Neutrophil (primary cell): ENCODE results near the gene DYNLL2.
A peak's percentile ranks its signal among the peaks of the same experiment; 100 is the strongest.

Experiments
- H3K27ac ChIP-seq: fragments of 200-600 bp; sonication (generic); 2 replicates; pipeline ENCODE4 v1.5.1; 2016; ENCODE audit warnings: mild to moderate bottlenecking, moderate library complexity
- H3K27me3 ChIP-seq: fragments of 200-600 bp; sonication (generic); 2 replicates; pipeline ENCODE4 v1.6.0; 2016; ENCODE audit warnings: mild to moderate bottlenecking
- H3K36me3 ChIP-seq: fragments of 200-600 bp; sonication (generic); 2 replicates; pipeline ENCODE4 v1.5.1; 2017
- H3K4me1 ChIP-seq, 2 experiments: fragments of 200-600 bp in 1 of 2; sonication (generic) in 1 of 2; 1 replicate in 1 of 2; 2 replicates in 1 of 2; pipeline versions ENCODE4 v1.5.1 to v1.6.1; 2013 to 2016; ENCODE audit warnings: low read depth in 1 of 2, low read length in 1 of 2, mild to moderate bottlenecking in 1 of 2, moderate library complexity in 1 of 2; ENCODE audit not compliant: control insufficient read depth in 1 of 2, insufficient read depth in 1 of 2
- H3K4me3 ChIP-seq, 2 experiments: fragments of 200-600 bp in 1 of 2; sonication (generic) in 1 of 2; 1 replicate in 1 of 2; 2 replicates in 1 of 2; pipeline ENCODE4 v1.5.1; 2013 to 2016; ENCODE audit warnings: low read depth in 1 of 2, low read length in 1 of 2, mild to moderate bottlenecking in 1 of 2, moderate library complexity in 1 of 2
- H3K9me3 ChIP-seq: fragments of 200-600 bp; sonication (generic); 2 replicates; pipeline ENCODE4 v1.5.1; 2016
- CTCF ChIP-seq: fragments of 200-600 bp; sonication (generic); IDR thresholded peaks from 2 replicates; pipeline ENCODE4 v1.5.1; 2016; ENCODE audit warnings: antibody characterized with exemption

Gene DYNLL2

GRCh38 chr17:58085039-58085715, 2.0 kb downstream of the DYNLL2 start:
- no peak for TF ChIP-seq CTCF
- Histone ChIP-seq H3K27me3 (peaks cover 3% of the 10 kb centered on the region), H3K4me3 (peak overlapping the region in 1 of 2 experiments; percentile 86), H3K9me3 (no peaks in the 10 kb centered on the region), H3K36me3 (peaks cover 33% of the 10 kb centered on the region), H3K27ac (peak overlapping the region; percentile 89), H3K4me1 (peaks cover 18 to 22% of the 10 kb centered on the region in 2 experiments)

DNA sequence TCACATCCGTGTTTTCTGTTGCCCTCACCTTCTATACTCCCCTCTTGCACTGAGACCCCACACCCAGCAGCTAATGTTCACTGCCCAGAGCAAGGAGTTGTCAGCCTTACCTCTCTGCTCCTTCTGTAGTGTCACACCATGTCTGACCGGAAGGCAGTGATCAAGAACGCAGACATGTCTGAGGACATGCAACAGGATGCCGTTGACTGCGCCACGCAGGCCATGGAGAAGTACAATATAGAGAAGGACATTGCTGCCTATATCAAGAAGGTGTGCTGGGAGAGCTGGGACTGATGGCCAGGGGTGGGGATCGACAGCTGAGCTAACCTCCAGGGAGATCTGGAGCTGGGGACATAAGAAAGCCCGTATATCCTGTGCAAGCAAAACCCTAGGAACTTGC, 3.7 kb downstream of the DYNLL2 start:
- Histone ChIP-seq H3K4me1 (peaks cover 18 to 22% of the 10 kb centered on the region in 2 experiments), H3K36me3 (peaks cover 51% of the 10 kb centered on the region), H3K9me3 (no peaks in the 10 kb centered on the region), H3K4me3 (no peak overlapping the region), H3K27ac (no peak overlapping the region), H3K27me3 (no peaks in the 10 kb centered on the region)
- no peak for TF ChIP-seq CTCF

GRCh38 chr17:58088624-58089023, 5.4 kb downstream of the DYNLL2 start:
- H3K36me3 ChIP-seq = peaks cover 66% of the 10 kb centered on the region

GRCh38 chr17:58089111-58089510, 5.9 kb downstream of the DYNLL2 start:
- H3K36me3 ChIP-seq = peaks cover 66% of the 10 kb centered on the region
- H3K4me1 ChIP-seq = peaks cover 12 to 14% of the 10 kb centered on the region in 2 experiments
- no peak overlapping the region for H3K4me3 ChIP-seq

More at GRCh38 chr17:58088624-58089023, 5.4 kb downstream of the DYNLL2 start:
- Histone ChIP-seq H3K27me3 (no peaks in the 10 kb centered on the region), H3K4me1 (peaks cover 13 to 16% of the 10 kb centered on the region in 2 experiments), H3K4me3 (no peak overlapping the region), H3K27ac (no peak overlapping the region), H3K9me3 (no peaks in the 10 kb centered on the region)
- no peak for TF ChIP-seq CTCF

DNA sequence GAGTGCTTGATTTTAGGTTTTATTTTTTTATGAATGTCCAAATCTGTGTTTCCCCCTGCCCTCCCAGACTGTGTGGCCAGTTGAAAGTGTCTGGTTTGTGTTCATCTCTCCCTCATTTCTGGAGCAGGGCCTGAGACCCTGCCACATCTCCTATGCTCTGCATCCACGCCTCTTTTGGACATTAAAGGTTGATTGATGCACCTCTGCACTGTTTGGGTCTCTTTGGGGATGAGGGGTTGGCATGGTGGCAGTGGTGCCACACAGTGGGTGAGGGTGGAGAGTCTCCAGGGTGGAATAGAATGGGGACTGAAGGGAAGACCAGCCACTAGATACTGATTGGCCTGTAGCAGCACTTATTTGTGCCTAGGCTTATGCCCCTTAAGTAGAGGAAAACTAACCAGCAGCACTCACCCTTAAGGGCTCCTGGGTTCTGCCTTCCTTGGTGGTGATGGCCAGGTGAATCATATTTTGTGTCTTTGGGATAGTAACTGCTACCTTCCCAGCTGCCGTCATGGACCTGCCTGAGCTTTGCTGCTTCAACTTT, 7.9 kb downstream of the DYNLL2 start:
- no peak overlapping the region for H3K4me3 ChIP-seq
- no peak overlapping the region for H3K27ac ChIP-seq
- H3K36me3 ChIP-seq = peaks cover 66% of the 10 kb centered on the region
- H3K9me3 ChIP-seq = no peaks in the 10 kb centered on the region
- TF ChIP-seq CTCF = no peak
- no peaks in the 10 kb centered on the region for H3K27me3 ChIP-seq
- peaks cover 0 to 1% of the 10 kb centered on the region in 2 experiments for H3K4me1 ChIP-seq

More at GRCh38 chr17:58089111-58089510, 5.9 kb downstream of the DYNLL2 start:
- no peaks in the 10 kb centered on the region for H3K27me3 ChIP-seq
- H3K27ac ChIP-seq = no peak overlapping the region
- no peak for TF ChIP-seq CTCF
- H3K9me3 ChIP-seq = no peaks in the 10 kb centered on the region
